RWPE2 (cell line): ENCODE measurements around the gene CDC16.

Source experiments
- ATAC-seq: fragments of 200-7000 bp; cut with Tn5 transposase; 3 replicates; pipeline ENCODE4 v1.9.1; 2021; ENCODE audit warnings: low read depth
- DNase-seq: peaks from one replicate; pipeline ENCODE4 v3.0.0-alpha.2; 2020; ENCODE audit warnings: low spot score
- H3K27ac ChIP-seq: fragments of 450-650 bp; 2 replicates; pipeline ENCODE4 v1.5.1; 2017; ENCODE audit warnings: mild to moderate bottlenecking; ENCODE audit not compliant: poor library complexity, severe bottlenecking
- H3K27me3 ChIP-seq: fragments of 250-450 bp; sonication (Bioruptor Pico); 2 replicates; pipeline ENCODE4 v1.5.1; 2021; ENCODE audit warnings: mild to moderate bottlenecking, moderate library complexity; ENCODE audit not compliant: insufficient read depth, poor library complexity, severe bottlenecking
- H3K36me3 ChIP-seq: fragments of 250-450 bp; sonication (Bioruptor Pico); 2 replicates; pipeline ENCODE4 v1.5.1; 2020; ENCODE audit warnings: low read depth, mild to moderate bottlenecking, moderate library complexity
- H3K4me1 ChIP-seq: fragments of 250-450 bp; sonication (Bioruptor Pico); 2 replicates; pipeline ENCODE4 v1.5.1; 2021; ENCODE audit warnings: mild to moderate bottlenecking, moderate library complexity; ENCODE audit not compliant: insufficient read depth, poor library complexity, severe bottlenecking
- H3K4me3 ChIP-seq: fragments of 250-450 bp; sonication (Bioruptor Pico); 2 replicates; pipeline ENCODE4 v1.5.1; 2021; ENCODE audit warnings: mild to moderate bottlenecking, moderate library complexity; ENCODE audit not compliant: severe bottlenecking
- H3K9me3 ChIP-seq: fragments of 250-450 bp; sonication (Bioruptor Pico); 2 replicates; pipeline ENCODE4 v1.5.1; 2021; ENCODE audit warnings: mild to moderate bottlenecking, moderate library complexity; ENCODE audit not compliant: severe bottlenecking
- TF ChIP-seq, protein P1 (sequence below): fragments of 450-650 bp; IDR thresholded peaks from one replicate; pipeline ENCODE4 v1.5.1; 2017; ENCODE audit warnings: mild to moderate bottlenecking, moderate library complexity; ENCODE audit not compliant: poor library complexity, severe bottlenecking

The CDC16 gene

GRCh38 chr13:114203536-114203935 is 31.2 kb upstream of the CDC16 start:
- H3K36me3 ChIP-seq: no peaks in the 10 kb centered on the region
- H3K9me3 ChIP-seq: no peaks in the 10 kb centered on the region
- no peak for ATAC-seq
- no peak for DNase-seq
- H3K27ac ChIP-seq: no peak overlapping the region
- TF ChIP-seq, protein P1, sequence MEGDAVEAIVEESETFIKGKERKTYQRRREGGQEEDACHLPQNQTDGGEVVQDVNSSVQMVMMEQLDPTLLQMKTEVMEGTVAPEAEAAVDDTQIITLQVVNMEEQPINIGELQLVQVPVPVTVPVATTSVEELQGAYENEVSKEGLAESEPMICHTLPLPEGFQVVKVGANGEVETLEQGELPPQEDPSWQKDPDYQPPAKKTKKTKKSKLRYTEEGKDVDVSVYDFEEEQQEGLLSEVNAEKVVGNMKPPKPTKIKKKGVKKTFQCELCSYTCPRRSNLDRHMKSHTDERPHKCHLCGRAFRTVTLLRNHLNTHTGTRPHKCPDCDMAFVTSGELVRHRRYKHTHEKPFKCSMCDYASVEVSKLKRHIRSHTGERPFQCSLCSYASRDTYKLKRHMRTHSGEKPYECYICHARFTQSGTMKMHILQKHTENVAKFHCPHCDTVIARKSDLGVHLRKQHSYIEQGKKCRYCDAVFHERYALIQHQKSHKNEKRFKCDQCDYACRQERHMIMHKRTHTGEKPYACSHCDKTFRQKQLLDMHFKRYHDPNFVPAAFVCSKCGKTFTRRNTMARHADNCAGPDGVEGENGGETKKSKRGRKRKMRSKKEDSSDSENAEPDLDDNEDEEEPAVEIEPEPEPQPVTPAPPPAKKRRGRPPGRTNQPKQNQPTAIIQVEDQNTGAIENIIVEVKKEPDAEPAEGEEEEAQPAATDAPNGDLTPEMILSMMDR: no peak
- H3K4me3 ChIP-seq: no peak overlapping the region
- H3K4me1 ChIP-seq: peaks cover 2% of the 10 kb centered on the region
- H3K27me3 ChIP-seq: peaks cover 16% of the 10 kb centered on the region

GRCh38 chr13:114204894-114205293 is 29.8 kb upstream of the CDC16 start:
- peaks cover 2% of the 10 kb centered on the region for H3K4me1 ChIP-seq
- no peak overlapping the region for H3K4me3 ChIP-seq
- peaks cover 16% of the 10 kb centered on the region for H3K27me3 ChIP-seq
- H3K27ac ChIP-seq: no peak overlapping the region
- ATAC-seq: no peak
- H3K9me3 ChIP-seq: no peaks in the 10 kb centered on the region
- DNase-seq: no peak
- H3K36me3 ChIP-seq: no peaks in the 10 kb centered on the region
- TF ChIP-seq, protein P1: no peak

- DNase-seq (no peak), ATAC-seq (no peak)
- no peaks in the 10 kb centered on the region for H3K9me3 ChIP-seq
- TF ChIP-seq, protein P1: no peak
- H3K4me1 ChIP-seq: peaks cover 9% of the 10 kb centered on the region
- H3K27ac ChIP-seq: no peak overlapping the region
- H3K4me3 ChIP-seq: no peak overlapping the region
- no peaks in the 10 kb centered on the region for H3K27me3 ChIP-seq
- H3K36me3 ChIP-seq: no peaks in the 10 kb centered on the region
Observed at GRCh38 chr13:114208134-114208533, 26.6 kb upstream of the CDC16 start.

GRCh38 chr13:114211446-114212157 is 23.1 kb upstream of the CDC16 start:
- TF ChIP-seq, protein P1: no peak
- Histone ChIP-seq H3K4me3 (no peak overlapping the region), H3K27ac (no peak overlapping the region), H3K4me1 (peaks cover 7% of the 10 kb centered on the region), H3K27me3 (no peaks in the 10 kb centered on the region), H3K36me3 (no peaks in the 10 kb centered on the region), H3K9me3 (no peaks in the 10 kb centered on the region)
- DNase-seq (no peak), ATAC-seq (no peak)

DNA sequence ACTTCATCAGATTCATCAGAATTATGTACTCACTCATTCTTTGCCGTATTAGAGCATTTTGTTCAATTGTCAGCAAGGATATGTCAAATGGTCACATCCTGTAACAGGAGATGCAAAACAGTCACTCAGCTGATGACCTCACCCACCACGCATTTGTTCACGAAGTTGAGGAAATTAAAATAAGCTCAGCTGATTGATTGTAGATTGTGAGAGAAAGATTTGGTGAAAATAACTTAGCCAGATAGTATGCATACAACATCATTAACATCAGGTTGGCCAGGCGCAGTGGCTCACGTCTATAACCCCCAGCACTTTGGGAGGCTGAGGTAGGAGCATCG is 22.6 kb upstream of the CDC16 start:
- Histone ChIP-seq H3K27ac (no peak overlapping the region), H3K4me1 (peaks cover 7% of the 10 kb centered on the region), H3K9me3 (no peaks in the 10 kb centered on the region), H3K36me3 (no peaks in the 10 kb centered on the region), H3K27me3 (no peaks in the 10 kb centered on the region), H3K4me3 (no peak overlapping the region)
- TF ChIP-seq, protein P1: no peak
- ATAC-seq: no peak; the same call in 2 of the 3 replicates
- no peak for DNase-seq
